HG03520 (cell line): ENCODE measurements around the gene RNF225.
"Not testable (repeated sequence)": the region's sequence is repeated elsewhere in the genome, so short reads cannot be mapped to it uniquely, and the experiment has no call there.

Experiments used
- ATAC-seq: cut with Tn5 transposase; IDR thresholded peaks from one replicate; pipeline ENCODE4 v1.9.1; 2021; ENCODE audit warnings: mild to moderate bottlenecking, moderate library complexity; ENCODE audit not compliant: unreplicated experiment

Gene RNF225

GRCh38 chr19:58407658-58408151 lies 12.2 kb downstream of the RNF225 start:
- ATAC-seq: no peak

- peak; percentile 82 for ATAC-seq
These were observed 12.9 kb downstream of the RNF225 start, which contains the start of gene ZNF584 for GRCh38 chr19:58408152-58409009. TSS of gene ZNF584 (plus strand) at chr19:58408649. CDS start at chr19:58409148, 499 bp downstream.

GRCh38 chr19:58409010-58409790 lies 13.7 kb downstream of the RNF225 start:
- peak; percentile 9 for ATAC-seq

- no peak for ATAC-seq
These were observed 21.1 kb downstream of the RNF225 start for GRCh38 chr19:58416604-58417003.

GRCh38 chr19:58417071-58417470 lies 21.6 kb downstream of the RNF225 start:
- no peak for ATAC-seq

GRCh38 chr19:58428617-58429016 lies 33.2 kb downstream of the RNF225 start:
- no peak for ATAC-seq

- ATAC-seq: no peak
These were observed 34.3 kb downstream of the RNF225 start for GRCh38 chr19:58429745-58430144.

GRCh38 chr19:58434217-58434616 lies 38.8 kb downstream of the RNF225 start:
- ATAC-seq: no peak

GRCh38 chr19:58439576-58440554 lies 44.4 kb downstream of the RNF225 start, which contains the start of gene ZNF132:
TSS of gene ZNF132 (minus strand) at chr19:58440153. CDS start at chr19:58439821, 332 bp downstream.
- ATAC-seq: peak; percentile 90

- no peak for ATAC-seq
These were observed 45.1 kb downstream of the RNF225 start for GRCh38 chr19:58440556-58440955.

GRCh38 chr19:58442986-58443385 lies 47.5 kb downstream of the RNF225 start:
- not testable (repeated sequence) for ATAC-seq
